Esophagus muscularis mucosa (tissue), 4 donors: ENCODE measurements around the gene BTBD16. TPM values are rescaled to one million over a fixed set of nuclear protein-coding genes. Genes with fewer than 3 reads are reported as not detected.

Experiments used
- DNase-seq: peaks from one replicate; pipeline ENCODE4 v3.0.0-alpha.2; 2017; ENCODE audit errors: extremely low spot score
- H3K27ac ChIP-seq, 4 donors: fragments of 200-600 bp; sonication (generic); replicated peaks in 1 of 4; 1 replicate in 3 of 4; 2 replicates in 1 of 4; pipeline ENCODE4 v1.5.1; 2016 to 2019; ENCODE audit warnings: mild to moderate bottlenecking in 1 of 4
- H3K27me3 ChIP-seq, 4 donors: fragments of 200-600 bp; sonication (generic); one replicate each; pipeline versions ENCODE4 v1.5.1 to v1.6.0; 2016 to 2019
- H3K36me3 ChIP-seq, 4 donors: fragments of 200-600 bp; sonication (generic); one replicate each; pipeline ENCODE4 v1.5.1; 2016 to 2019
- H3K4me1 ChIP-seq, 4 donors: fragments of 200-600 bp; sonication (generic); one replicate each; pipeline ENCODE4 v1.5.1; 2016 to 2019
- H3K4me3 ChIP-seq, 4 donors: fragments of 200-600 bp; sonication (generic); 1 replicate in 2 of 4; 2 replicates in 2 of 4; pipeline ENCODE4 v1.5.1; 2016 to 2019; ENCODE audit warnings: mild to moderate bottlenecking in 4 of 4, moderate library complexity in 1 of 4
- H3K9me3 ChIP-seq, 4 donors: fragments of 200-600 bp; sonication (generic); 1 replicate in 3 of 4; 2 replicates in 1 of 4; pipeline ENCODE4 v1.5.1; 2016 to 2019
- CTCF ChIP-seq, 3 experiments: fragments of 200-600 bp in 2 of 3; fragments of 450-650 bp in 1 of 3; sonication (generic) in 2 of 3; IDR thresholded peaks; one replicate each; pipeline ENCODE4 v1.5.1; 2017 to 2019; ENCODE audit warnings: antibody characterized with exemption in 3 of 3, mild to moderate bottlenecking in 2 of 3, moderate library complexity in 1 of 3
- EP300 ChIP-seq: sonication (generic); formaldehyde crosslinking; IDR thresholded peaks from one replicate; pipeline ENCODE4 v1.6.1; 2017; ENCODE audit warnings: antibody characterized with exemption
- POLR2A ChIP-seq: fragments of 450-650 bp; IDR thresholded peaks from one replicate; pipeline ENCODE4 v1.6.1; 2017; ENCODE audit warnings: antibody characterized with exemption, moderate library complexity, mild to moderate bottlenecking, low read depth
- POLR2AphosphoS5 ChIP-seq, 2 donors: sonication (generic); formaldehyde crosslinking; IDR thresholded peaks; one replicate each; pipeline ENCODE4 v1.6.1; 2017; ENCODE audit warnings: antibody characterized with exemption in 2 of 2
- WGBS: methylation state at CpG from one replicate; pipeline ENCODE4 v1.1.5; 2018; 5-methylcytosine and 5-hydroxymethylcytosine counted together
- intact Hi-C: fragments of 100-400 bp; cut with DNase I; formaldehyde crosslinking; loops from one replicate; pipeline ENCODE4 v1.15.1; 2023
- total RNA-seq, 4 donors: library from RNA; depleted of rRNA; stranded (reverse); fragments of >200 nt; gene quantifications; one replicate each; pipeline versions ENCODE4 v1.1.0 to v1.2.1, GENCODE V29; 2016

BTBD16 gene
- total RNA-seq, 4 donors from 2014 or later = 0.29 TPM; not detected in 3

GRCh38 chr10:122308417-122309141 lies 37.5 kb downstream of the BTBD16 start:
- no peaks in the 10 kb centered on the region for H3K36me3 ChIP-seq
- DNase-seq = no peak
- peak overlapping the region; percentile 16 to 36 (median 28) for H3K4me3 ChIP-seq
- TF ChIP-seq POLR2A (no peak), EP300 (no peak), POLR2AphosphoS5 (IDR thresholded peaks at IDR 0.05) (no peak), CTCF (IDR thresholded peaks at IDR 0.05) (no peak)
- intact Hi-C loops = loop anchor here (2.0 kb wide), 1 partner anchor 32 kb away; no protein-coding TSS in a partner anchor
- no peaks in the 10 kb centered on the region for H3K9me3 ChIP-seq
- 66% methylated on average over 7 of the region's 7 CpGs for WGBS
- H3K27ac ChIP-seq = peak overlapping the region; percentile 88 to 92 (median 92)
- no peaks in the 10 kb centered on the region for H3K27me3 ChIP-seq
- peaks cover 24 to 50% (median 44%) of the 10 kb centered on the region in 4 donors for H3K4me1 ChIP-seq

GRCh38 chr10:122310311-122311050 lies 39.4 kb downstream of the BTBD16 start:
- WGBS = 66% methylated on average over 14 of the region's 18 CpGs
- no peaks in the 10 kb centered on the region for H3K36me3 ChIP-seq
- peaks cover 24 to 50% (median 44%) of the 10 kb centered on the region in 4 donors for H3K4me1 ChIP-seq
- peak overlapping the region; percentile 88 to 92 (median 92) for H3K27ac ChIP-seq
- no peaks in the 10 kb centered on the region for H3K9me3 ChIP-seq
- TF ChIP-seq CTCF (IDR thresholded peaks at IDR 0.05) (no peak), POLR2AphosphoS5 (IDR thresholded peaks at IDR 0.05) (peak; percentile 13 to 27), EP300 (peak; percentile 22), POLR2A (no peak)
- DNase-seq = peak; percentile 77
- H3K4me3 ChIP-seq = no peak overlapping the region
- H3K27me3 ChIP-seq = no peaks in the 10 kb centered on the region
- intact Hi-C loops = no loop called here

GRCh38 chr10:122311051-122311410 lies 39.9 kb downstream of the BTBD16 start:
- Histone ChIP-seq H3K9me3 (no peaks in the 10 kb centered on the region), H3K36me3 (no peaks in the 10 kb centered on the region), H3K4me3 (no peak overlapping the region), H3K4me1 (peaks cover 24 to 50% (median 44%) of the 10 kb centered on the region in 4 donors), H3K27ac (peak overlapping the region; percentile 88 to 92 (median 92)), H3K27me3 (no peaks in the 10 kb centered on the region)
- intact Hi-C loops = no loop called here
- no peak for DNase-seq
- 70% methylated on average over 5 of the region's 5 CpGs for WGBS
- TF ChIP-seq CTCF (IDR thresholded peaks at IDR 0.05) (no peak), POLR2AphosphoS5 (IDR thresholded peaks at IDR 0.05) (no peak), EP300 (no peak), POLR2A (no peak)

- 54% methylated on average over 1 of the region's 1 CpG for WGBS
- intact Hi-C loops = no loop called here
- Histone ChIP-seq H3K4me3 (no peak overlapping the region), H3K9me3 (no peaks in the 10 kb centered on the region), H3K27me3 (no peaks in the 10 kb centered on the region), H3K27ac (peak overlapping the region in 1 of 4 donors; percentile 88), H3K36me3 (no peaks in the 10 kb centered on the region), H3K4me1 (peaks cover 24 to 49% (median 44%) of the 10 kb centered on the region in 4 donors)
- DNase-seq = peak; percentile 8
- TF ChIP-seq EP300 = no peak
- no peak for TF ChIP-seq POLR2A
- no peak for TF ChIP-seq POLR2AphosphoS5 (IDR thresholded peaks at IDR 0.05)
These were observed 40.6 kb downstream of the BTBD16 start for GRCh38 chr10:122311716-122312115.
